ENCODE measurements around the gene UTS2. TPM values are rescaled to one million over a fixed set of nuclear protein-coding genes. Genes with fewer than 3 reads are reported as not detected.

Gene UTS2
- total RNA-seq, 2 experiments from 2014 or later = not detected

GRCh38 chr1:7810395-7810794 lies 42.5 kb downstream of the UTS2 start:
- no peak for ATAC-seq (ENCODE audit: poor library complexity)
- intact Hi-C loops (cut with DNase I, micrococcal nuclease) = no loop called here
- Histone ChIP-seq H3K27me3 (ENCODE audit: control insufficient read depth in 1 of 2, insufficient read depth in 2 of 2, low read length in 2 of 2) (no peaks in the 10 kb centered on the region), H3K27ac (ENCODE audit: low read depth in 1 of 2, low read length in 2 of 2) (no peak overlapping the region), H3K36me3 (ENCODE audit: insufficient read depth, low read length) (peaks cover 20% of the 10 kb centered on the region), H3K4me1 (ENCODE audit: insufficient read depth, low read length) (no peaks in the 10 kb centered on the region), H3K9me3 (ENCODE audit: control insufficient read depth in 1 of 2, insufficient read depth in 1 of 2, low read length in 2 of 2) (peaks cover 0 to 14% of the 10 kb centered on the region in 2 experiments), H3K4me3 (ENCODE audit: low read length) (no peak overlapping the region)
- Mint-ChIP-seq H3K4me3 (no peak overlapping the region), H3K27me3 (no peaks in the 10 kb centered on the region), H3K27ac (no peak overlapping the region), H3K9me3 (peaks cover 11% of the 10 kb centered on the region), H3K4me1 (ENCODE audit: low read depth) (no peaks in the 10 kb centered on the region), H3K36me3 (ENCODE audit: low read depth) (peaks cover 74% of the 10 kb centered on the region)
- ChIA-PET CTCF (interaction anchor here (0.9 kb wide), 1 partner anchor 10 kb away, joined by 3 read pairs; no protein-coding TSS in a partner anchor), POLR2A (no interaction called here)
- DNase-seq = peak in 2 of 14 experiments; percentile 19 to 54
- TF ChIP-seq CTCF (IDR thresholded peaks at IDR 0.05) = no peak

GRCh38 chr1:7809742-7810141 lies 43.1 kb downstream of the UTS2 start:
- intact Hi-C loops (cut with DNase I, micrococcal nuclease) = loop anchor here in 1 of 2 experiments (5.0 kb wide), 1 partner anchor 93 kb away; no protein-coding TSS in a partner anchor
- ChIA-PET CTCF (no interaction called here), POLR2A (no interaction called here)
- DNase-seq (no peak), ATAC-seq (ENCODE audit: poor library complexity) (no peak)
- Histone ChIP-seq H3K4me3 (ENCODE audit: low read length) (no peak overlapping the region), H3K9me3 (ENCODE audit: control insufficient read depth in 1 of 2, insufficient read depth in 1 of 2, low read length in 2 of 2) (peaks cover 0 to 14% of the 10 kb centered on the region in 2 experiments), H3K27ac (ENCODE audit: low read depth in 1 of 2, low read length in 2 of 2) (no peak overlapping the region), H3K36me3 (ENCODE audit: insufficient read depth, low read length) (peaks cover 23% of the 10 kb centered on the region), H3K27me3 (ENCODE audit: control insufficient read depth in 1 of 2, insufficient read depth in 2 of 2, low read length in 2 of 2) (no peaks in the 10 kb centered on the region), H3K4me1 (ENCODE audit: insufficient read depth, low read length) (no peaks in the 10 kb centered on the region)
- Mint-ChIP-seq H3K36me3 (ENCODE audit: low read depth) (peaks cover 75% of the 10 kb centered on the region), H3K9me3 (peaks cover 9% of the 10 kb centered on the region), H3K4me3 (no peak overlapping the region), H3K27ac (no peak overlapping the region), H3K4me1 (ENCODE audit: low read depth) (no peaks in the 10 kb centered on the region), H3K27me3 (no peaks in the 10 kb centered on the region)
- no peak for TF ChIP-seq CTCF (IDR thresholded peaks at IDR 0.05)

GRCh38 chr1:7808253-7808844 lies 44.5 kb downstream of the UTS2 start:
- Histone ChIP-seq H3K4me3 (ENCODE audit: low read length) (no peak overlapping the region), H3K36me3 (ENCODE audit: insufficient read depth, low read length) (peaks cover 23% of the 10 kb centered on the region), H3K27ac (ENCODE audit: low read depth in 1 of 2, low read length in 2 of 2) (no peak overlapping the region), H3K9me3 (ENCODE audit: control insufficient read depth in 1 of 2, insufficient read depth in 1 of 2, low read length in 2 of 2) (peaks cover 0 to 5% of the 10 kb centered on the region in 2 experiments), H3K27me3 (ENCODE audit: control insufficient read depth in 1 of 2, insufficient read depth in 2 of 2, low read length in 2 of 2) (no peaks in the 10 kb centered on the region), H3K4me1 (ENCODE audit: insufficient read depth, low read length) (no peaks in the 10 kb centered on the region)
- H3K27me3 Mint-ChIP-seq = no peaks in the 10 kb centered on the region
- no peak for ATAC-seq (ENCODE audit: poor library complexity)
- ChIA-PET CTCF (interaction anchor here (1.0 kb wide), 2 partner anchors 13 to 56 kb away, joined by 3 read pairs; no protein-coding TSS in a partner anchor), POLR2A (no interaction called here)
- H3K36me3 Mint-ChIP-seq (ENCODE audit: low read depth) = peaks cover 75% of the 10 kb centered on the region
- no peaks in the 10 kb centered on the region for H3K4me1 Mint-ChIP-seq (ENCODE audit: low read depth)
- peak; percentile 58 for TF ChIP-seq CTCF (IDR thresholded peaks at IDR 0.05)
- peaks cover 5% of the 10 kb centered on the region for H3K9me3 Mint-ChIP-seq
- DNase-seq = peak in 3 of 14 experiments; percentile 35 to 43 (median 41)
- no peak overlapping the region for H3K27ac Mint-ChIP-seq
- intact Hi-C loops (cut with DNase I, micrococcal nuclease) = loop anchor here in 1 of 2 experiments (5.0 kb wide), 1 partner anchor 94 kb away; no protein-coding TSS in a partner anchor
- no peak overlapping the region for H3K4me3 Mint-ChIP-seq
